DND-41 (cell line): ENCODE data around the gene TXNL1.

Experiments used
- ATAC-seq: fragments of 200-7000 bp; cut with Tn5 transposase; 3 replicates; pipeline ENCODE4 v1.9.1; 2021; ENCODE audit warnings: low read depth; ENCODE audit not compliant: insufficient read depth
- DNase-seq: peaks from one replicate; pipeline ENCODE4 v3.0.0-alpha.2; 2020
- H2AFZ ChIP-seq: 2 replicates; pipeline ENCODE4 v1.6.0; 2012; ENCODE audit warnings: low read depth, low read length
- H3K27ac ChIP-seq: 2 replicates; pipeline ENCODE4 v1.5.1; 2012; ENCODE audit warnings: low read length, inconsistent platforms
- H3K27me3 ChIP-seq: fragments of 200-600 bp; sonication (generic); 2 replicates; pipeline ENCODE4 v1.6.0; 2012; ENCODE audit warnings: low read length, mild to moderate bottlenecking, inconsistent platforms; ENCODE audit not compliant: insufficient read depth, poor library complexity
- H3K36me3 ChIP-seq: 2 replicates; pipeline ENCODE4 v1.5.1; 2012; ENCODE audit warnings: low read length, inconsistent platforms; ENCODE audit not compliant: insufficient read depth
- H3K4me1 ChIP-seq: 2 replicates; pipeline ENCODE4 v1.5.1; 2012; ENCODE audit warnings: mild to moderate bottlenecking, low read length; ENCODE audit not compliant: insufficient read depth
- H3K4me2 ChIP-seq: 2 replicates; pipeline ENCODE4 v1.6.0; 2012; ENCODE audit warnings: mild to moderate bottlenecking, moderate library complexity, low read length, inconsistent platforms; ENCODE audit not compliant: insufficient read depth
- H3K4me3 ChIP-seq, 2 experiments: fragments of 200-600 bp in 1 of 2; shearing (Covaris generic) in 1 of 2; 2 replicates each; pipeline ENCODE4 v1.5.1; 2012 to 2016; ENCODE audit warnings: inconsistent platforms in 2 of 2, low read length in 2 of 2, mild to moderate bottlenecking in 2 of 2, low read depth in 1 of 2, moderate library complexity in 1 of 2
- H3K79me2 ChIP-seq: 2 replicates; pipeline ENCODE4 v1.6.0; 2012; ENCODE audit warnings: low read length, inconsistent platforms; ENCODE audit not compliant: insufficient read depth
- H3K9ac ChIP-seq: 2 replicates; pipeline ENCODE4 v1.6.0; 2012; ENCODE audit warnings: low read depth, mild to moderate bottlenecking, inconsistent platforms, low read length, moderate library complexity
- H3K9me3 ChIP-seq: 2 replicates; pipeline ENCODE4 v1.5.1; 2012; ENCODE audit warnings: low read length, moderate library complexity, mild to moderate bottlenecking, inconsistent platforms; ENCODE audit not compliant: insufficient read depth, severe bottlenecking
- H4K20me1 ChIP-seq: 2 replicates; pipeline ENCODE4 v1.6.0; 2012; ENCODE audit warnings: low read length; ENCODE audit not compliant: insufficient read depth
- EZH2 ChIP-seq: IDR thresholded peaks from 3 replicates; pipeline ENCODE4 v1.6.1; 2012; ENCODE audit warnings: borderline replicate concordance, low read depth, mild to moderate bottlenecking, moderate library complexity, low read length, inconsistent platforms; ENCODE audit not compliant: severe bottlenecking
- TF ChIP-seq, protein P1 (sequence below): IDR thresholded peaks from 2 replicates; pipeline ENCODE4 v1.5.1; 2012; ENCODE audit warnings: borderline replicate concordance, low read length, moderate library complexity, mild to moderate bottlenecking; ENCODE audit not compliant: poor library complexity, severe bottlenecking; ENCODE audit errors: extremely low read depth

TXNL1 gene

DNA sequence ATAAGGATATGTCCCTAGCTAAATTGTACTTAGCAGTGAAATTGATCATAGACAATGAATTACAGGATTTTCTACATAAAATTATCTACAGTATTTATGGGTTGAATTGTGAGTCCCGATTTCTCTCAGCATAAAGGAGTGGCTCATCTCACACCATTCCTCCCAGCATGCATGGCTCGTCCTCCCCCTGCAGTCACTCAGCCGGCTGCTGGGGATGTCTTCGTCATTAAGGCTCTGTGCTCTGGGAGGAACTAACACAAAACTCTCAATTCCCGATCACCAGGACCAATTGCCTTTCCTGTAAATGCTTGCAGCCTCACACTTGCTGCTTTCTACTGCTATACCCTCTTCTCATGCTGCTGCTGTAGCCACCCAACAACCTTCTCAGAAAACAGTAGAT lies 75.9 kb downstream of the TXNL1 start:
- no peak for TF ChIP-seq EZH2
- TF ChIP-seq, protein P1, sequence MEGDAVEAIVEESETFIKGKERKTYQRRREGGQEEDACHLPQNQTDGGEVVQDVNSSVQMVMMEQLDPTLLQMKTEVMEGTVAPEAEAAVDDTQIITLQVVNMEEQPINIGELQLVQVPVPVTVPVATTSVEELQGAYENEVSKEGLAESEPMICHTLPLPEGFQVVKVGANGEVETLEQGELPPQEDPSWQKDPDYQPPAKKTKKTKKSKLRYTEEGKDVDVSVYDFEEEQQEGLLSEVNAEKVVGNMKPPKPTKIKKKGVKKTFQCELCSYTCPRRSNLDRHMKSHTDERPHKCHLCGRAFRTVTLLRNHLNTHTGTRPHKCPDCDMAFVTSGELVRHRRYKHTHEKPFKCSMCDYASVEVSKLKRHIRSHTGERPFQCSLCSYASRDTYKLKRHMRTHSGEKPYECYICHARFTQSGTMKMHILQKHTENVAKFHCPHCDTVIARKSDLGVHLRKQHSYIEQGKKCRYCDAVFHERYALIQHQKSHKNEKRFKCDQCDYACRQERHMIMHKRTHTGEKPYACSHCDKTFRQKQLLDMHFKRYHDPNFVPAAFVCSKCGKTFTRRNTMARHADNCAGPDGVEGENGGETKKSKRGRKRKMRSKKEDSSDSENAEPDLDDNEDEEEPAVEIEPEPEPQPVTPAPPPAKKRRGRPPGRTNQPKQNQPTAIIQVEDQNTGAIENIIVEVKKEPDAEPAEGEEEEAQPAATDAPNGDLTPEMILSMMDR = no peak
- H3K36me3 ChIP-seq = no peaks in the 10 kb centered on the region
- no peaks in the 10 kb centered on the region for H3K79me2 ChIP-seq
- no peak overlapping the region for H3K4me2 ChIP-seq
- no peaks in the 10 kb centered on the region for H3K4me1 ChIP-seq
- no peak overlapping the region for H3K4me3 ChIP-seq
- H3K27ac ChIP-seq = no peak overlapping the region
- H3K9ac ChIP-seq = no peak overlapping the region
- no peak for ATAC-seq
- H3K27me3 ChIP-seq = no peaks in the 10 kb centered on the region
- H4K20me1 ChIP-seq = no peaks in the 10 kb centered on the region
- no peak overlapping the region for H2AFZ ChIP-seq
- DNase-seq = no peak
- no peaks in the 10 kb centered on the region for H3K9me3 ChIP-seq

DNA sequence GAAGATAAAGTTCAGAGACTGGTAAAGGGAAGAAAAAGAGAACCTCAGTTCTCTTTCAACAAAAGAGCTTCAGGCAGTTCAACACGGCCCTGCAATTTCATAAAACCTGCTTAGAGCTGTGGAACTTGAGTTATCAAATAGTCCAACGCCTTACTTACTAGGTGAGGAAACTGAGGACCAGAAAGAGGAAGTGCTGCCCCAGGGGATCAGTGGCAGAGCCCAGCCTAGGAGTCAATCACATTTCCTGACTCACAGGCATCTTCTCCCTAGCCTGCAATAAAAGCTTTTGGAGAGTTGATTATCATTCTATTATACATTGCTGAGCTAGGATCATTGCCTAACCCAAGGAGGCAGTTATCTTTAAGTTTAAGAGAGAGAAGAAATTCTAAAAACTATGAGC lies 77.4 kb downstream of the TXNL1 start:
- no peak for ATAC-seq
- H3K4me3 ChIP-seq = no peak overlapping the region

DNA sequence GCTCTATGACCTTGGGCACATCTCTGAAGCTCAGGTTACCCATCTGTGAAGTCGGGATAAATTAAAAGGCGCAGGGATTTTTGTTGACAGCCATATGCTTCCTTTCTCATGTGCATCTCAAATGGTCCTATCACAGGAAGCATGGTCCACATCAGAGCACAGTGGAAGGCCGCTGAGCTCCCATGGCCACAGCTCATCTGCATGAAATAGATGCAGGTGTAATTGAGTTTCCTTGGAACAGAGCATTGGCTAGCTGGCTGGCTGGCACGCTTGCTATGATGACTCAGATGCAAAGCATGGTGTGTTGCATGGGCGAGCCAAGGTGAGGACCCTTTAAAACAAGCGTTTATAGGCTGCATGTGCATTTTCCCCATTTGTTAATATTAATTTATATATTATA lies 79.3 kb downstream of the TXNL1 start:
- H4K20me1 ChIP-seq = no peaks in the 10 kb centered on the region
- ATAC-seq (no peak), DNase-seq (no peak)
- H3K79me2 ChIP-seq = no peaks in the 10 kb centered on the region
- no peaks in the 10 kb centered on the region for H3K36me3 ChIP-seq
- no peaks in the 10 kb centered on the region for H3K4me1 ChIP-seq
- H3K27me3 ChIP-seq = no peaks in the 10 kb centered on the region
- H3K4me2 ChIP-seq = no peak overlapping the region
- H3K27ac ChIP-seq = no peak overlapping the region
- no peak for TF ChIP-seq EZH2
- TF ChIP-seq, protein P1 = no peak
- H3K9ac ChIP-seq = no peak overlapping the region
- no peaks in the 10 kb centered on the region for H3K9me3 ChIP-seq
- H3K4me3 ChIP-seq = no peak overlapping the region
- no peak overlapping the region for H2AFZ ChIP-seq

More for the DNA sequence above, 77.4 kb downstream of the TXNL1 start:
- Histone ChIP-seq H3K4me2 (no peak overlapping the region), H3K79me2 (no peaks in the 10 kb centered on the region), H3K4me1 (no peaks in the 10 kb centered on the region), H3K36me3 (no peaks in the 10 kb centered on the region), H3K9ac (no peak overlapping the region), H3K9me3 (no peaks in the 10 kb centered on the region), H3K27me3 (no peaks in the 10 kb centered on the region), H3K27ac (no peak overlapping the region), H2AFZ (no peak overlapping the region), H4K20me1 (no peaks in the 10 kb centered on the region)
- no peak for TF ChIP-seq EZH2
- TF ChIP-seq, protein P1 = no peak
- DNase-seq = no peak

DNA sequence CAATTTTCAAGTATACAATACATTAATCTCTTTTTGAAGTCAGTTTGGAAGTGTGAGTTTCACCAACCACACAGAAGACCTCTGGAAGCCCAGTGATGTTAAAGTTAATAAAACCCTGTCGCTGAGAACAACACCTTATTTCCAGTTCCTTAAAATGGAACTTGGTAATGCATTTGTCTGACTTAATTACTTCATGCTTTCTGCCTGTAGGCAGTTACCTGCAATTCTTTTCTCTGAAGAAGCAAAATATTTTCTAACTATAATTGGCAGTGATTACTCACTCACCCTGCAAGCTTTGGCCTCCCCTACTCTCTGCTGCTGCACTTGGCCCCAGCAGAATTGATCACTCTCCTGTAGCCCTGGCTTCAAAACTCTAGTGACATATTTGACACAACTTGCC lies 81.5 kb downstream of the TXNL1 start:
- H3K4me3 ChIP-seq = no peak overlapping the region
- H3K9ac ChIP-seq = no peak overlapping the region
- ATAC-seq (no peak), DNase-seq (no peak)
- H3K27ac ChIP-seq = no peak overlapping the region
- no peaks in the 10 kb centered on the region for H3K4me1 ChIP-seq
- no peaks in the 10 kb centered on the region for H3K27me3 ChIP-seq
- no peaks in the 10 kb centered on the region for H4K20me1 ChIP-seq
- TF ChIP-seq EZH2 = no peak
- TF ChIP-seq, protein P1 = no peak
- no peaks in the 10 kb centered on the region for H3K9me3 ChIP-seq
- H3K79me2 ChIP-seq = no peaks in the 10 kb centered on the region
- no peak overlapping the region for H2AFZ ChIP-seq
- H3K4me2 ChIP-seq = no peak overlapping the region
- no peaks in the 10 kb centered on the region for H3K36me3 ChIP-seq
